ENCODE data around the gene CTBP1.

CTBP1 gene

GRCh38 chr4:1236103-1236641 is 12.8 kb downstream of the CTBP1 start:
- DNase-seq = no peak

DNA sequence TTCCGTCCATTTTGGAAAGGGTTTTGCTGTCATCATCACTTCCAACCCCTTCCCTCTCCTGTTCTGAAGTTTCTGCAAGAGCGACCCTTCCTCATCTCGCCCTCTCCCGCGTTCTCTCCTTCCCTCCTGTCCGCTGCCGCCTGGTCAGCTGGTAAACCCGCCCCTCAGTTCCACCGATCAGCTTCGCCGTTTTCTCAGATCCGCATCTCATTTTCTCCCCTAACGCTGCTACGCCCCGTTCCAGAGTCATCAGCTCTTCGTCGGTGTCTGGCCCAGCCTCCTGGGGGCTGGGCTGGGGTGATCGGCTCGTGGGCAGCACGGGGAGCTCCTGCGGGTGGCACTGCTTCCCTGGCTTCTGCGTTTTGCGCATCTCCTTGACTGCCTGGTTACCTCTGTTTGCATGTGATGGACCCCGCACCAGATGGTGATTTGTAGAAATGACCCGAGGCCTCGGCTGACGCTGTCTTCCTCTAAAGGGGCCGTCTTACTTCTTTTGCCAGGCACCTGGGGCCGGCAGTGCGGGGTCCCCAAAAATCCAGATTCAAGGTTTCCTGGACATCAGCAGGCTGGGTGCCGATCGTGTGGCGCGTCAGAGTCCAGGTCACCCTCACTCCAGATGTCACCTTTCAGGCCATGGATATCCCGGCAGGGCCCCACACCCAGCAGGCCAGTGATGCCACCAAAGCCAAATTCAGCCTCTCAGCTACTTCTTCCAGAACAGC is 13.4 kb downstream of the CTBP1 start:
- DNase-seq = no peak

DNA sequence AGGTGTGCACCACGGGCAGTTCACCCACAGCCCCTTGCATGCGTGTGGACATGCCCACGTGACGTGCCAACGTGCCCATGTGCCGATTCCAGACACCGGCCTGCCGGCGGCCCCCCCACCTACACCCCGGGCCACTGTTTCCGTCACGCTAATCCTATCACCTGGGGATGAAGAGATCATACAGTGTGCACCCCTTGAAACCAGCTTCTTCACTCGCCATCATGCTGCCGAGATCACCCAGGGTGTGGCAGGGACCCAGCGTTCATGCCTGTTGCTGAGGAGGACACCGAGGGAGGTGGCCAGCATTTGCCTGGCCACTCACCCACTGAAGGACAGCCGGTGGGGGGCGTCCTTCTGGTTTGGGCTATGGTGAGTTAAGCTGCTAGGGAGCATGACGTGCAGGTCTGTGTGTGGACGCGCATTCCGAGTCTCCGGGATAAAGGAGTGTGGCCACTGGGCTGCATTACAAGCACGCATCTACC is 14.1 kb downstream of the CTBP1 start:
- no peak for DNase-seq

DNA sequence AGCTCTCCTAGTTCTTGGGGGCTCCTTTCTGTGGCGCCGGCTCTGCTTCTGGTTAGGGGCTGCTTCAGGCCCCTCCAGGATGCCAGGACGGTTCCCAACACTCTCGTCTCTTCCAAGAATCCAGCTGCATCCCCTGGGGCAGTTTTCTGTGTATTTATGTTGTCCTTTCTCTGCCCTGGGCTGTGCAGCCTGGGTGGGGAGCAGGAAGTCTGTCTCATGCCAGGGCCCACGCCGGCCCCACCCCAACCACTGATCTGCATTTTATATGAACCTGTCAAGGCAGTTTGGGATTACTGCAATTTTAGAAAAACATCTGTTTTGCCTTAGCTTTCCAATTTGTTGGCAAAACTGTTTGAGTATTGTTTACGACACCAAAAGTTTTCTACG is 14.6 kb downstream of the CTBP1 start:
- no peak for DNase-seq

- DNase-seq = no peak
These were observed 15.2 kb downstream of the CTBP1 start for GRCh38 chr4:1233641-1234308.

DNA sequence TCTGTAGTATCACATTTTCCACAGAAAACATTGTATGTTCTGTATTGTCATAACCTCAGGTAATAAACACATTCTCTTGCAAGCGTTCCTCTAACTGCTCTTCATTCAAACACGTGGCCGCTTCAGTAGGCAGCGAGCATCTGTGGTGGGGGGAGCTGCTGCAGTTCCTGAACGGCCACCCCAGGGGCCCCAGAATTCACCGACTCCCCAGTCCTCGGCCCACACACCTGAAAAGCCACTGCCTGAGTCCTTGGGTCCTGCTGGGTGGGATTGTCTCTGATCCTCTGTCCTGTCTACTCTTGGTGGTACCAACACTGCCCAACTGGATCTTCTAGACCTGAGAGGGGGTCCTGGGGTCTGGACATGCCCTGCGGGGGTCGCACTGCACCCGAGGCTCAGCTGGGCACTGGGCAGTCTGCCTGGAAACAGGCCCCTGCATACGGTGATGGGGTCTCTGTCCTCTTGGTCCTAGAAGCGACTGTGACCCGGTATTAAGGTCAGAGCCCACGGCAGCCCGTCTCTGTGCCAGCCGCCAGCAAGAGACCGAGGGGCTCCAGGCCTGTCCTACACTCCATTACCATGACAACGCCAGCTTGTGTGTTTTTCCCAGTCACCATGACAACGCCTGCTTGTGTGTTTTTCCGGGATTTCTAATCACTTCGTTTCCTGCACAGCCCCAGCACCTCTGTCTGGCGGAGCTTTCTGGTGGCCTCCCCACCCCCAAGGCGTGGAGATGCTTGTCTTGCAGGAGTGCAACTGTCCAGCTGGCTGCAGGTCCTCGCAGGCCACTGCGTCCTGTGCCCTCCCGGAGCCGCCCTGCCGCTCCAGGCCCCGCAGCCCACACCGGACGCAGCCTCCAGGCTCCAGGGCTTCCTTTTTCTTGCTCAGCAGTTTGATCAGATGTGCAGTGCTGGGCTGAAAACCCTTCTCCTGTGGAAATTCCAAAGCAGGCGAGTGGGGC is 16.0 kb downstream of the CTBP1 start:
- no peak for DNase-seq

GRCh38 chr4:1231637-1232360 is 17.1 kb downstream of the CTBP1 start:
- DNase-seq = no peak

GRCh38 chr4:1230971-1231636 is 17.8 kb downstream of the CTBP1 start:
- no peak for DNase-seq

GRCh38 chr4:1230316-1230715 is 18.6 kb downstream of the CTBP1 start:
- no peak for DNase-seq

- DNase-seq = no peak
These were observed 19.6 kb downstream of the CTBP1 start for GRCh38 chr4:1229117-1229849.

DNA sequence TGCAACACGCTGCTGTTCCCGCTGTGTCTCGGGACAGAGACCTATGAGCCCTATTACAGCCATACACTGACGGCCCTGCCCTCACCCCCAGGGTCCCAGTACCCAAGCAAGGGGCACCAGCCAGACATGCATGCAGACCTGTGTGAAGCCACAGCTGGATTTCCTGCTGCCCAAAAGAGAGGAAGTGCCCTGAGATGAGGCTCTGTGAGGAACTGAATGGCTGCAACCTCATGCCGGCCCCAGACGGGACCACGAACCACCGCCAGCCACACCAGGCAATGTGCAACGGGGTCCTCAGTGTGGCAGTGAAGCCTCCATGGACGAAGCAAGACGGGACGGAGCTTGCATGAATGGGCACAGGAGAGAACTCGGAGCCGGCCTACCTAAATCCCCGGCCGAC is 21.1 kb downstream of the CTBP1 start:
- no peak for DNase-seq

- DNase-seq = no peak
These were observed 22.3 kb downstream of the CTBP1 start for GRCh38 chr4:1226598-1226997.

- no peak for DNase-seq
These were observed 22.8 kb downstream of the CTBP1 start for GRCh38 chr4:1226144-1226481.

DNA sequence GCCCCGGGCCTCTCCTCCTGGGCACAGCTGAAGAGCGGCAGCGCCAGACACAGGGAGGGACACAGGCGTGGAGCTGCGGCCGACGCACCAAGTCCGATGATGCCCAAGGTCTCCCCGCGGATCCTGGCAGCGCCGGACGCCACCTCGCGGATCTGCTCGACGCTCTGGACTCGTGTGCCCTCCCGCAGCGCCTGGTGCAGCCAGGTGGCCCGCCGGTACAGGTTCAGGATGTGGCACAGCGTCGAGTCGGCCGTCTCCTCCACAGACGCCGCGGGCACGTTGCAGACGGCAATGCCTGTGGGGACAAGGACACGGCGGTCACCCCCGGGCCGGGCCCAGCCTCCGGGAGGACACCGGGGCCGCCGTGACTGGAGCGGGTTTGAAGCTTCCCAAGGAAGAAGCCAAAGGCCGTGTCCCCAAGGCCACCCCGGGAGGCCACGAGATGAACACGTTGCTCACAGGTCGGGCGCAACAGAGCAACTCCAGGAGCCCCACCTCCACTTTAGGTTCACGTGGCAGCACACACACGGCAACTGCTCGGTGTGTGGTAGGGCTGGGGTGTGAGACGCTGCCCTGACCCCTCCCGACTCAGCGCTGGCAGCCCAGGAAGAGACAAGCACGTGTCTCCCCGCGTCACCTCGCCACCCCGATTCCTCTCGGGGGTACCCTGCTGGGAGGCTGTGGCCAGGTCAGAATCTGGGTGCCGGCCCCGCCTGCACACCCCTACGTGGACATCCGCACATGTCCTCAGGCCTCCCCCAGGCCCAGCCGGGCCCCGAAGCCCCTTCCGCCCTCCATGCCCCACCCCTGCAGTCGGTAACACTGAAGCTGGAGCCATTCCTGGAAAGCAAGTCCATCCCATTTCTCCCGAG is 23.4 kb downstream of the CTBP1 start:
- DNase-seq = no peak

- no peak for DNase-seq
These were observed 24.8 kb downstream of the CTBP1 start for GRCh38 chr4:1223841-1224809.

GRCh38 chr4:1222938-1223690 is 25.8 kb downstream of the CTBP1 start:
- no peak for DNase-seq

DNA sequence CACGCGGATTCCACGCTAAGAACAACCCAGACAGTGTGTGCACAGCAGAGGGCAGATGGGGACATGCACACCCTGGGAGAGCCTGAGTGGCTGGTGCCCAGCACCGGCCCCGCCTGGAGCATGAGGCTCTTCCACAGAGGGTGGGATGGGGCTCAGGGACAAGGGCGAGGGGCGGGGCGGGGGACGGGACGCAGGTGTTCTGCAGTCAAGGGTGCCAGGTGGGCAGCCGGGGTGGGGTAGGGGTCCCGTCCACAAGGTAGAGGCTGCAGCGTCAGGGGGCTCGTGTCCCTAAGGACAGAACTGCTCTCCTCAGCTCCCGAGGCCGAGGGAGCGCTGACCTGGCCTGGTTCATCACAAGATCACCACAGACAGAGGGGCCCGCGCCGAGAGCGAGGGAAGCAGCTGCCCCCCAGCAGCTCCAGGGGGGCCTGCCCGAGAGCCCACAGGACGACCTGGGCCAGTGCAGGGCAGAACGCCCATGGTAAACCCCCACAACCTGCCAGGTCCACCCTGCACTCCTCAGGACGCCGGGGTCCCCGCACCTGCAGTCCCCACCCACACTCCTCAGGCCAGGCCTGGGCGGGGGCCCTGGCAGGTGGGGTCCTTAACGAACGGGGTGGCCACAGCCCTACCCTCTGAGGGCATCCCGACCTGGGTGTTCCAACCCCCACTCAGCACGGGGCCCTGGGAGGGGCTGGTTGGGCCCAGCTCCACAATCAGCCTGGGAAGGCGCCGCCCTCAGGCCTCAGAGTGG is 26.7 kb downstream of the CTBP1 start:
- DNase-seq = no peak

All from stimulated activated CD4-positive, alpha-beta T cell treated with anti-CD3 and anti-CD28 coated beads, Interleukin-2, amount 100 ng/mL, for 48 hours (primary cell).